IMR-90 (cell line): ENCODE measurements around the gene ATP2B2. TPM values are rescaled to one million over a fixed set of nuclear protein-coding genes. Genes with fewer than 3 reads are reported as not detected.

Experiments
- ATAC-seq: fragments of 200-7000 bp; cut with Tn5 transposase; 2 replicates; pipeline ENCODE4 v1.9.1; 2020; ENCODE audit warnings: low read depth, mild to moderate bottlenecking, moderate library complexity
- BruUV-seq: library from RNA; stranded (reverse); fragments of 400-500 nt; replicated peaks from 2 replicates; lab custom pipeline; 2021; lab: Mats Ljungman, UMichigan
- CTCF ChIA-PET: fragments of 300-600 bp; formaldehyde crosslinking; extraction: SDS; loops from one replicate; lab custom pipeline; 2021; ENCODE audit warnings: antibody characterized with exemption; lab: Yijun Ruan, JAX
- POLR2A ChIA-PET: fragments of 300-600 bp; sonication (Branson Sonifier 250); formaldehyde crosslinking; loops from one replicate; lab custom pipeline; 2022; ENCODE audit warnings: antibody characterized with exemption; ENCODE audit not compliant: unreplicated experiment; lab: Charles Lee
- DNase-seq: peaks from one replicate; pipeline ENCODE4 v3.0.0; 2013
- H2AFZ ChIP-seq: replicated peaks from 2 replicates; pipeline ENCODE3; 2013; ENCODE audit warnings: low read length, mild to moderate bottlenecking; ENCODE audit not compliant: poor library complexity
- H2AK5ac ChIP-seq: 2 replicates; pipeline ENCODE4 v1.6.1; 2013; ENCODE audit warnings: low read depth, low read length, inconsistent platforms
- H2AK9ac ChIP-seq: replicated peaks from 2 replicates; pipeline ENCODE3; 2013; ENCODE audit warnings: mild to moderate bottlenecking, low read depth, low read length, moderate library complexity; ENCODE audit not compliant: poor library complexity
- H2BK120ac ChIP-seq: 2 replicates; pipeline ENCODE4 v1.6.1; 2013; ENCODE audit warnings: low read depth, low read length, inconsistent platforms
- H2BK15ac ChIP-seq: 3 replicates; pipeline ENCODE4 v1.6.1; 2013; ENCODE audit warnings: low read depth, low read length, inconsistent platforms
- H2BK20ac ChIP-seq: 2 replicates; pipeline ENCODE4 v1.6.1; 2013; ENCODE audit warnings: low read depth, mild to moderate bottlenecking, inconsistent platforms, low read length, moderate library complexity
- H2BK5ac ChIP-seq: 2 replicates; pipeline ENCODE4 v1.6.1; 2013; ENCODE audit warnings: mild to moderate bottlenecking, low read depth, low read length, inconsistent platforms; ENCODE audit not compliant: poor library complexity, severe bottlenecking
- H3K14ac ChIP-seq: replicated peaks from 2 replicates; pipeline ENCODE4 v1.6.1; 2013; ENCODE audit warnings: low read depth, low read length, inconsistent platforms
- H3K18ac ChIP-seq: 2 replicates; pipeline ENCODE4 v1.6.1; 2013; ENCODE audit warnings: low read depth, low read length, control low read depth
- H3K23ac ChIP-seq: 2 replicates; pipeline ENCODE4 v1.6.1; 2013; ENCODE audit warnings: low read depth, low read length, inconsistent platforms
- H3K27ac ChIP-seq: 2 replicates; pipeline ENCODE4 v1.5.1; 2013; ENCODE audit warnings: mild to moderate bottlenecking, control low read depth, low read length; ENCODE audit not compliant: insufficient read depth
- H3K27me3 ChIP-seq: 2 replicates; pipeline ENCODE4 v1.6.1; 2013; ENCODE audit warnings: low read length; ENCODE audit not compliant: control insufficient read depth, insufficient read depth
- H3K36me3 ChIP-seq: 2 replicates; pipeline ENCODE4 v1.6.1; 2013; ENCODE audit warnings: low read length, mixed read lengths; ENCODE audit not compliant: control insufficient read depth, insufficient read depth
- H3K4ac ChIP-seq: 2 replicates; pipeline ENCODE4 v1.6.1; 2013; ENCODE audit warnings: low read depth, low read length, inconsistent platforms
- H3K4me1 ChIP-seq: 2 replicates; pipeline ENCODE4 v1.6.1; 2013; ENCODE audit warnings: low read length, mixed read lengths; ENCODE audit not compliant: control insufficient read depth, insufficient read depth
- H3K4me2 ChIP-seq: 2 replicates; pipeline ENCODE4 v1.6.1; 2013; ENCODE audit warnings: low read depth, mild to moderate bottlenecking, control low read depth, low read length, moderate library complexity
- H3K4me3 ChIP-seq: 2 replicates; pipeline ENCODE4 v1.5.1; 2013; ENCODE audit warnings: low read depth, mild to moderate bottlenecking, control low read depth, low read length, moderate library complexity; ENCODE audit not compliant: insufficient read depth
- H3K56ac ChIP-seq: 2 replicates; pipeline ENCODE4 v1.6.1; 2013; ENCODE audit warnings: low read length, inconsistent platforms; ENCODE audit not compliant: insufficient read depth; ENCODE audit errors: extremely low read depth
- H3K79me1 ChIP-seq, 2 experiments: 2 replicates each; pipeline ENCODE4 v1.6.1; 2013; ENCODE audit warnings: low read length in 2 of 2, inconsistent platforms in 1 of 2, low read depth in 1 of 2
- H3K9ac ChIP-seq: 2 replicates; pipeline ENCODE4 v1.6.1; 2013; ENCODE audit warnings: low read depth, low read length, control low read depth
- H3K9me1 ChIP-seq: 2 replicates; pipeline ENCODE4 v1.6.1; 2013; ENCODE audit warnings: low read length, inconsistent platforms; ENCODE audit not compliant: insufficient read depth
- H3K9me3 ChIP-seq: 2 replicates; pipeline ENCODE4 v1.6.1; 2013; ENCODE audit warnings: low read length; ENCODE audit not compliant: control insufficient read depth, insufficient read depth
- H4K20me1 ChIP-seq: 2 replicates; pipeline ENCODE4 v1.6.1; 2013; ENCODE audit warnings: low read length, inconsistent platforms; ENCODE audit not compliant: insufficient read depth
- H4K5ac ChIP-seq: 2 replicates; pipeline ENCODE4 v1.6.1; 2013; ENCODE audit warnings: mild to moderate bottlenecking, low read depth, low read length, control low read depth
- H4K8ac ChIP-seq, 2 experiments: 2 replicates each; pipeline ENCODE4 v1.6.1; 2013; ENCODE audit warnings: low read depth in 2 of 2, low read length in 2 of 2, control low read depth in 1 of 2, inconsistent platforms in 1 of 2
- H4K91ac ChIP-seq: 2 replicates; pipeline ENCODE4 v1.6.1; 2013; ENCODE audit warnings: low read depth, low read length, inconsistent platforms; ENCODE audit not compliant: insufficient read depth
- BHLHE40 ChIP-seq: fragments of 150-350 bp; IDR thresholded peaks from 2 replicates; pipeline ENCODE4 v1.6.1; 2016; ENCODE audit warnings: mild to moderate bottlenecking, low read depth, low read length
- MAFK ChIP-seq: IDR thresholded peaks from 2 replicates; pipeline ENCODE4 v1.6.1; 2012; ENCODE audit warnings: low read depth, low read length, improper control_type of control experiment
- POLR2A ChIP-seq: IDR thresholded peaks from 2 replicates; pipeline ENCODE4 v1.6.1; 2012; ENCODE audit warnings: mild to moderate bottlenecking, low read depth, low read length
- RAD21 ChIP-seq: IDR thresholded peaks from 2 replicates; pipeline ENCODE4 v1.6.1; 2012; ENCODE audit warnings: low read length, improper control_type of control experiment
- WGBS, 2 experiments: methylation state at CpG; one replicate each; pipeline versions ENCODE4 v1.1.5 to v1.1.7; 2013; ENCODE audit warnings: missing lambda C conversion rate in 2 of 2; ENCODE audit not compliant: insufficient read length in 1 of 2; ENCODE audit errors: extremely low coverage in 2 of 2; 5-methylcytosine and 5-hydroxymethylcytosine counted together
- dilution Hi-C: fragments of 300-500 bp; cut with HindIII; formaldehyde crosslinking; loops from one replicate; pipeline ENCODE4 v1.14.3; 2018; ENCODE audit warnings: low sequenced_read_pairs; ENCODE audit not compliant: unreplicated experiment
- in situ Hi-C: fragments of 300-500 bp; cut with MboI; formaldehyde crosslinking; loops from 3 replicates; pipeline ENCODE4 v1.14.3; 2019; ENCODE audit warnings: low sequenced_read_pairs, inconsistent platforms, mixed read lengths
- intact Hi-C: fragments of 100-400 bp; cut with micrococcal nuclease; formaldehyde crosslinking; loops from 2 replicates; pipeline ENCODE4 v1.10.0; 2022
- polyA plus RNA-seq, 3 experiments: library from polyadenylated mRNA; depleted of rRNA; stranded (reverse); fragments of >200 nt; gene quantifications; 2 replicates each; pipeline ENCODE4 v1.2.3, GENCODE V29; 2012; ENCODE audit warnings: low replicate concordance in 1 of 3
- total RNA-seq: library from RNA; depleted of rRNA; stranded (reverse); fragments of >200 nt; gene quantifications from 2 replicates; pipeline ENCODE4 v1.2.3, GENCODE V29; 2012

Gene ATP2B2
- total and polyA plus RNA-seq, 2 of the 4 experiments (the other 2 are of a cell fraction): under 0.01 to 0.02 TPM

DNA sequence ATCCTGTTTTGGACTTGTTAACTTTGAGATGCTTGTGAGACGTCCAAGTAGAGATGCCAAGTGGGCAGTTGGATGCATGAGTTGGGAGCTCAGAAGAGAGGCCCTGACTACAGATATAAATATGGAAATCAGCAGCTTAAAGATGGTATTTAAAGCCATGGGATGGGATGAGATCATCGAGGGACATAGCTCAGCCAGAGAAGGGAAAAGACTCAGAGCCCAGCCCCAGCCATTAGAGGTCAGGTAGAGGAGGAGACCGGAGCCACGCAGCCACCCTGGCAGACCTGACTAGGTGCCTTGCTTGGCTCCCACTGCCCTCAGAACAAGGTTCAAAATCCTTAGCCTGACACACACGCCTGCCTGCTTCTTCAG lies 31.1 kb downstream of the ATP2B2 start:
- DNase-seq: no peak
- no peak overlapping the region for H2AFZ ChIP-seq
- TF ChIP-seq RAD21 (no peak), MAFK (no peak), POLR2A (no peak), BHLHE40 (no peak)
- H4K91ac ChIP-seq: no peak overlapping the region
- CTCF ChIA-PET: no interaction called here
- in situ Hi-C loops (no loop called here), intact Hi-C loops (no loop called here), dilution Hi-C loops (no loop called here)
- no peak overlapping the region for H2BK120ac ChIP-seq
- H3K14ac ChIP-seq: no peak overlapping the region
- WGBS, 2 experiments: 52% methylated on average over 5 of the region's 5 CpGs; no CpG with 5 or more reads in 1 of the 2 experiments
- no peak overlapping the region for H3K18ac ChIP-seq
- no peaks in the 10 kb centered on the region for H3K36me3 ChIP-seq
- no peak overlapping the region for H2BK15ac ChIP-seq
- no peak overlapping the region for H3K9ac ChIP-seq
- POLR2A ChIA-PET: no interaction called here
- no peak overlapping the region for H2AK9ac ChIP-seq
- no TSS peak for BruUV-seq
- peaks cover 46% of the 10 kb centered on the region for H3K27me3 ChIP-seq
- H3K9me1 ChIP-seq: no peaks in the 10 kb centered on the region
- no peak for ATAC-seq
- no peak overlapping the region for H3K4me3 ChIP-seq
- no peaks in the 10 kb centered on the region for H4K20me1 ChIP-seq
- no peaks in the 10 kb centered on the region for H3K9me3 ChIP-seq
- H3K23ac ChIP-seq: no peak overlapping the region
- H3K4me1 ChIP-seq: no peaks in the 10 kb centered on the region
- no peak overlapping the region for H2BK5ac ChIP-seq
- no peak overlapping the region for H3K56ac ChIP-seq
- H3K79me1 ChIP-seq: no peaks in the 10 kb centered on the region
- no peak overlapping the region for H2AK5ac ChIP-seq
- H3K4me2 ChIP-seq: no peak overlapping the region
- no peak overlapping the region for H3K27ac ChIP-seq
- H4K5ac ChIP-seq: no peak overlapping the region
- H2BK20ac ChIP-seq: no peak overlapping the region
- H4K8ac ChIP-seq: no peak overlapping the region
- H3K4ac ChIP-seq: no peak overlapping the region
